Activated CD4-positive, alpha-beta T cell treated with anti-CD3 and anti-CD28 coated beads, Interleukin-2, Interleukin-4, amounts not matched to agents 100 ng/mL and 50 ng/mL, durations not matched to agents 16 hours and 8 hours (primary cell): Measurements from ENCODE around the gene TERT.

ENCODE experiments used
- DNase-seq: peaks from one replicate; pipeline ENCODE4 v3.0.0-alpha.2; 2020; ENCODE audit warnings: low spot score

TERT gene

GRCh38 chr5:1206521-1207412 lies 88.1 kb downstream of the TERT start:
- no peak for DNase-seq

DNA sequence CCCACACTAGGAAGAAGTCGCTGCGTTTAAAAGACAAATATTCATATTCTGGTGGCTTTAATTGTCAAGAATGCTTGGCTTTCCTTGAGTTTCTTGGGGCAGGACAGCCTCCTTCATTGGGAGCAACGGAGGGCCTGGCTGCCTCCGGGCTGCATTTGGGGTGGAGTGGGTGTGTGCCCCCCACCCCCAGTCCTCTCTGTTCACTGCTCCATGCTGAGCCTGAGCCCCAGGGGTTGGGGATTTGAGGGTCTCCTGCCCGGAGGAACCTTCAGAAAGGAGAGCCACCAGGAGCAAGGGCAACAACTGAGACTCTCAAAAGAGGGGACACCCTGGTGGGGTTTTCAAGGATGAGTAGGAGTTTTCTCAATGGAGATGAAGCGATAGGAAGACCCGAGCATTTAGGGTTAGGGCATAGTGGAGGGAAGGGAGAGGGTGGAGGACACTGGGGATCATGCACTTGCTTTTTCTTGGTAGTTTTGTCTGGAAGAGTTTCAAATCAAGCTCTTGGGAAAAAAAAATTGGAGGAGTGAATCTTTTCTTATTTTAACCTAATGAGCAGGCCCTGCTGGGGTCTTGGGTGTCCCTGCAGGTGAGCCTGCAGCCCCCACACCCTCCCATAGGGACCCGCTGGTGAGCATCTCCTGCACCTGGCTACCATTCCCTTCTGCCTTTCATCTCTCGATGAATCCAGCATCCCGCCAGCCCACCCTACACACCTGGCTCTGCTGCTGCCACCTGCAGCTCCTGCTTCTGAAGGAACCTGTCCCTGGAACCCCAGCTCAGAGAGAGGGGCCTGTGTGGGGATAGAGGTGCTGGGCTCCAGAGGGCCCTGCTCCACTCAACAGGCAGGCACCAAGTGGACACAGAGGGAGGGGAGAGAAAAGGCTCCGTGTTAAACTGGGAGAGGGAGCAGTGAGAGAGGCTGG lies 89.3 kb downstream of the TERT start:
- DNase-seq = no peak

DNA sequence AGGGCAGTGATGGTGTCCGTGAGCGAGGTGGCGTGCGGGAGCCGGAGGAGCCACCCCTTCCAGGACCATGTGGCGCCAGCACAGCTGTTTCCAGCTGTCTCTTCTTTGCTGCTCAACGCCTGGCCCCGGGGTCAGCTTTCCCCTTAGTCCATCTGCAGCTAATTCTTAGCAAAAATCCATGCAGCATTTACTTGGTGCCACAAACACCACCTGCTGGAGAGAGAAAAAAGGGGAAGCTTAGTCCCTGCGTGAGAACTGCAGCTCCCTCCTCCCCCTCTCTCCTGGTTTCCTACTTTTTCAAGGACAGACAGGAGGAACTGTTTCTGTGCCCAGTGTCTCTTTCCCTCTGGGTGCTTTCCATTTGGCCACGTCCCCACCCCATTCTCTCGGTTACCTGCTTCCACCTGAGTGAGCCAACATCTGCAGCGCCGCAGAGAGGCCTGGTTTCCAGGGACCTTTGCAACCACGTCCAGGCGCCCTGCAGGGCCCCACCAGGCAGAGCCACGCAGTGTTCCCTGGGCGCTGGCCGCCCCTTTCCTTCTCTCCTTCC lies 90.1 kb downstream of the TERT start:
- no peak for DNase-seq

- no peak for DNase-seq
Measured at GRCh38 chr5:1203968-1204692, 90.7 kb downstream of the TERT start.

- no peak for DNase-seq
Measured at GRCh38 chr5:1203311-1203967, 91.4 kb downstream of the TERT start.
